ENCODE measurements around the gene PIK3R4.

Gene PIK3R4

GRCh38 chr3:130741946-130742610, 4.6 kb downstream of the PIK3R4 start:
- DNase-seq (ENCODE audit: low read depth), result no peak

GRCh38 chr3:130739848-130740247, 6.8 kb downstream of the PIK3R4 start:
- DNase-seq (ENCODE audit: low read depth), result no peak

- DNase-seq (ENCODE audit: low read depth), result no peak
Observed at GRCh38 chr3:130738241-130738640, 8.4 kb downstream of the PIK3R4 start.

GRCh38 chr3:130737622-130738021, 9.0 kb downstream of the PIK3R4 start:
- no peak for DNase-seq (ENCODE audit: low read depth)

- no peak for DNase-seq (ENCODE audit: low read depth)
Observed at GRCh38 chr3:130733236-130733875, 13.3 kb downstream of the PIK3R4 start.

GRCh38 chr3:130732501-130732900, 14.1 kb downstream of the PIK3R4 start:
- DNase-seq (ENCODE audit: low read depth), result no peak

GRCh38 chr3:130731817-130732216, 14.8 kb downstream of the PIK3R4 start:
- DNase-seq (ENCODE audit: low read depth), result no peak

- no peak for DNase-seq (ENCODE audit: low read depth)
Observed at GRCh38 chr3:130729154-130729553, 17.5 kb downstream of the PIK3R4 start.

GRCh38 chr3:130728037-130728436, 18.6 kb downstream of the PIK3R4 start:
- DNase-seq (ENCODE audit: low read depth), result no peak

GRCh38 chr3:130725746-130726145, 20.9 kb downstream of the PIK3R4 start:
- no peak for DNase-seq (ENCODE audit: low read depth)

GRCh38 chr3:130715616-130716015, 31.0 kb downstream of the PIK3R4 start:
- DNase-seq (ENCODE audit: low read depth), result no peak

GRCh38 chr3:130712718-130713423, 33.8 kb downstream of the PIK3R4 start:
- DNase-seq (ENCODE audit: low read depth), result no peak

GRCh38 chr3:130711565-130712324, 34.9 kb downstream of the PIK3R4 start:
- no peak for DNase-seq (ENCODE audit: low read depth)

- DNase-seq (ENCODE audit: low read depth), result no peak
Observed at GRCh38 chr3:130709671-130710070, 37.0 kb downstream of the PIK3R4 start.

GRCh38 chr3:130707902-130708601, 38.6 kb downstream of the PIK3R4 start:
- DNase-seq (ENCODE audit: low read depth), result no peak

- DNase-seq (ENCODE audit: low read depth), result no peak
Observed at GRCh38 chr3:130705501-130705900, 41.1 kb downstream of the PIK3R4 start.

- no peak for DNase-seq (ENCODE audit: low read depth)
Observed at GRCh38 chr3:130702985-130703384, 43.6 kb downstream of the PIK3R4 start.

GRCh38 chr3:130700541-130700940, 46.1 kb downstream of the PIK3R4 start:
- DNase-seq (ENCODE audit: low read depth), result no peak

- DNase-seq (ENCODE audit: low read depth), result no peak
Observed at GRCh38 chr3:130699765-130700164, 46.9 kb downstream of the PIK3R4 start.

GRCh38 chr3:130693314-130693713, 53.3 kb downstream of the PIK3R4 start:
- no peak for DNase-seq (ENCODE audit: low read depth)

- DNase-seq (ENCODE audit: low read depth), result no peak
Observed at GRCh38 chr3:130692455-130692854, 54.2 kb downstream of the PIK3R4 start.
